ENCODE data around the gene YIF1A.

YIF1A gene

DNA sequence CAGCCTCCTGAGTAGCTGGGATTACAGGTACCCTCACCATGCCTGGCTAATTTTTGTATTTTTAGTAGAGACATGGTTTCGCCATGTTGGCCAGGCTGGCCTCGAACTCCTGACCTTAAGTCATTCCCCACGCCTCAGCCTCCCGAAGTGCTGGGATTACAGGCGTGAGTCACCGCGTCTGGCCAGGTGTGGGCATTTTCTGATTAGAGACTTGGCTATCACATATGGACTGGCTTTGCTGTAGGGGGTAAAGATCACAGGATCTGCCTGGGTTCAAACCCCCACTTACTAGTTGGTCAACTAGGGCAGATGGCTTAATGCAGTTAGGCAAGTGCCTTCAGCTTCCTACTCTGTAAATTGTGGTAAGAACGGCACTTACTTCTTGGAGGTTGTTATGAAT is 21.4 kb upstream of the YIF1A start:
- ATAC-seq (ENCODE audit: low read depth), result no peak
- TF ChIP-seq CTCF (IDR thresholded peaks at IDR 0.05; ENCODE audit: poor library complexity, severe bottlenecking), result no peak

DNA sequence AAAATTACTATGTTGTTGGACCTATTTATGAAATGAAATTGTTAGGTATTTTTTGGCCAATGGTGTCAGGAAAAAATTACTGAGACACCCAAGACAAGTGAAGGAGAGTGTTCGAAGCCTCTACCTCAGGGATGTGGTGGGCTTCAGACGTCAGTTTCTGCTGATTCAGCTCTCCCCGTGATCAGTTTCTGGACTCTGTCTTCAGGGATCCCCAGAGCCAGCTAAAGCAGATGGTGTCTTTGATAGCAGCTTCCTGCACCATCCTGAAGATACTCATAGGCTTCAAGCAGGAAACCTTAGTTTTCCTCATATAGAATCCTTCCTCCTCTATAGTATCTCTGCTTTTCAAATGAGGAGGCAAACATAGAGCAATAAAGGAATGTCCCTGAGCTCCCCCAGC is 20.5 kb upstream of the YIF1A start:
- ATAC-seq (ENCODE audit: low read depth) (no peak), DNase-seq (ENCODE audit: low spot score) (no peak)
- H3K4me3 ChIP-seq (ENCODE audit: severe bottlenecking), result no peak overlapping the region
- H3K27ac ChIP-seq (ENCODE audit: poor library complexity, severe bottlenecking), result no peak overlapping the region
- H3K36me3 ChIP-seq (ENCODE audit: low read depth), result no peaks in the 10 kb centered on the region
- no peaks in the 10 kb centered on the region for H3K9me3 ChIP-seq (ENCODE audit: severe bottlenecking)
- no peak for TF ChIP-seq CTCF (IDR thresholded peaks at IDR 0.05; ENCODE audit: poor library complexity, severe bottlenecking)
- no peaks in the 10 kb centered on the region for H3K27me3 ChIP-seq (ENCODE audit: insufficient read depth, poor library complexity, severe bottlenecking)
- H3K4me1 ChIP-seq (ENCODE audit: insufficient read depth, poor library complexity, severe bottlenecking), result no peaks in the 10 kb centered on the region

More for the DNA sequence above, 21.4 kb upstream of the YIF1A start:
- no peaks in the 10 kb centered on the region for H3K4me1 ChIP-seq (ENCODE audit: insufficient read depth, poor library complexity, severe bottlenecking)
- no peaks in the 10 kb centered on the region for H3K27me3 ChIP-seq (ENCODE audit: insufficient read depth, poor library complexity, severe bottlenecking)
- no peaks in the 10 kb centered on the region for H3K36me3 ChIP-seq (ENCODE audit: low read depth)
- DNase-seq (ENCODE audit: low spot score), result no peak
- no peak overlapping the region for H3K27ac ChIP-seq (ENCODE audit: poor library complexity, severe bottlenecking)
- no peaks in the 10 kb centered on the region for H3K9me3 ChIP-seq (ENCODE audit: severe bottlenecking)
- no peak overlapping the region for H3K4me3 ChIP-seq (ENCODE audit: severe bottlenecking)

- Histone ChIP-seq H3K9me3 (ENCODE audit: severe bottlenecking) (no peaks in the 10 kb centered on the region), H3K4me3 (ENCODE audit: severe bottlenecking) (no peak overlapping the region), H3K27me3 (ENCODE audit: insufficient read depth, poor library complexity, severe bottlenecking) (no peaks in the 10 kb centered on the region), H3K36me3 (ENCODE audit: low read depth) (no peaks in the 10 kb centered on the region), H3K4me1 (ENCODE audit: insufficient read depth, poor library complexity, severe bottlenecking) (no peaks in the 10 kb centered on the region), H3K27ac (ENCODE audit: poor library complexity, severe bottlenecking) (no peak overlapping the region)
- TF ChIP-seq CTCF (IDR thresholded peaks at IDR 0.05; ENCODE audit: poor library complexity, severe bottlenecking), result no peak
- no peak for DNase-seq (ENCODE audit: low spot score)
- no peak for ATAC-seq (ENCODE audit: low read depth)
Observed at GRCh38 chr11:66302656-66303055, 13.7 kb upstream of the YIF1A start.

DNA sequence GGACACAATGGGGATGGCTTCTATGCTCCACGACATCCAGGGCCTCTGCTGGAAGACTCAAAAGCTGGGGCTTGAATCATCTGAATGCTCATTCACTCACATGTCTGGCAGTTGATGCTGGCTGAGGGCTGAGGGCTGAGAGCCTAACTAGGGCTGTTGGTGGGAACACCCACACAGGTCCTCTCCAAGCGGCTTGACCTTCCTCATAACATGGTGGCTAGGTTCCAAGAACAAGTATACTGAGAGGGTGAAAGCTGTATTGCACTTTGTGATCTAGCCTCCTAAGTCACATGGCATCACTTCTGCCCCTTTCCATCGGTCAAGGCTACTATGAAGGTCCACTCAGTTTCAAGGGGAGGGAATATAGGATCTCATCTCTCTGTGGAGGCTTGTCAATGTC is 10.2 kb upstream of the YIF1A start:
- no peaks in the 10 kb centered on the region for H3K4me1 ChIP-seq (ENCODE audit: insufficient read depth, poor library complexity, severe bottlenecking)
- no peak for TF ChIP-seq CTCF (IDR thresholded peaks at IDR 0.05; ENCODE audit: poor library complexity, severe bottlenecking)
- no peak for DNase-seq (ENCODE audit: low spot score)

GRCh38 chr11:66297610-66298009 is 8.7 kb upstream of the YIF1A start:
- ATAC-seq (ENCODE audit: low read depth), result no peak

More for the DNA sequence above, 10.2 kb upstream of the YIF1A start:
- ATAC-seq (ENCODE audit: low read depth), result no peak
- H3K36me3 ChIP-seq (ENCODE audit: low read depth), result no peaks in the 10 kb centered on the region
- no peak overlapping the region for H3K4me3 ChIP-seq (ENCODE audit: severe bottlenecking)
- H3K27me3 ChIP-seq (ENCODE audit: insufficient read depth, poor library complexity, severe bottlenecking), result peaks cover 8% of the 10 kb centered on the region
- no peak overlapping the region for H3K27ac ChIP-seq (ENCODE audit: poor library complexity, severe bottlenecking)
- H3K9me3 ChIP-seq (ENCODE audit: severe bottlenecking), result no peaks in the 10 kb centered on the region

More at GRCh38 chr11:66297610-66298009, 8.7 kb upstream of the YIF1A start:
- DNase-seq (ENCODE audit: low spot score), result no peak
- no peak overlapping the region for H3K27ac ChIP-seq (ENCODE audit: poor library complexity, severe bottlenecking)
- no peaks in the 10 kb centered on the region for H3K4me1 ChIP-seq (ENCODE audit: insufficient read depth, poor library complexity, severe bottlenecking)
- H3K4me3 ChIP-seq (ENCODE audit: severe bottlenecking), result no peak overlapping the region
- peaks cover 23% of the 10 kb centered on the region for H3K27me3 ChIP-seq (ENCODE audit: insufficient read depth, poor library complexity, severe bottlenecking)
- TF ChIP-seq CTCF (IDR thresholded peaks at IDR 0.05; ENCODE audit: poor library complexity, severe bottlenecking), result no peak
- no peaks in the 10 kb centered on the region for H3K9me3 ChIP-seq (ENCODE audit: severe bottlenecking)
- no peaks in the 10 kb centered on the region for H3K36me3 ChIP-seq (ENCODE audit: low read depth)

All from RWPE2 (cell line).